Prostate gland (tissue), 2 donors: ENCODE measurements around the gene KCTD8.

Source experiments
- CTCF ChIP-seq, 4 experiments: fragments of 200-600 bp in 2 of 4; fragments of 450-650 bp in 2 of 4; sonication (generic) in 2 of 4; IDR thresholded peaks; 1 replicate in 3 of 4; 2 replicates in 1 of 4; pipeline ENCODE4 v1.5.1; 2016 to 2019; ENCODE audit warnings: antibody characterized with exemption in 4 of 4, mild to moderate bottlenecking in 2 of 4, moderate library complexity in 2 of 4
- POLR2A ChIP-seq: fragments of 450-650 bp; IDR thresholded peaks from one replicate; pipeline ENCODE4 v1.6.1; 2016; ENCODE audit warnings: antibody characterized with exemption, mild to moderate bottlenecking
- POLR2AphosphoS5 ChIP-seq: sonication (generic); formaldehyde crosslinking; IDR thresholded peaks from one replicate; pipeline ENCODE4 v1.6.1; 2017; ENCODE audit warnings: antibody characterized with exemption

GRCh38 chr4:44422912-44423311, 25.7 kb downstream of the KCTD8 start:
- no peak for TF ChIP-seq POLR2AphosphoS5
- TF ChIP-seq CTCF (IDR thresholded peaks at IDR 0.05): no peak
- TF ChIP-seq POLR2A: no peak
